IPS-11a (cell line): Measurements from ENCODE around the gene JUNB.

Experiments used
- H3K4me3 ChIP-seq: one replicate; pipeline ENCODE4 v1.5.1; 2013; ENCODE audit warnings: low read depth, low read length, control low read depth

Gene JUNB

DNA sequence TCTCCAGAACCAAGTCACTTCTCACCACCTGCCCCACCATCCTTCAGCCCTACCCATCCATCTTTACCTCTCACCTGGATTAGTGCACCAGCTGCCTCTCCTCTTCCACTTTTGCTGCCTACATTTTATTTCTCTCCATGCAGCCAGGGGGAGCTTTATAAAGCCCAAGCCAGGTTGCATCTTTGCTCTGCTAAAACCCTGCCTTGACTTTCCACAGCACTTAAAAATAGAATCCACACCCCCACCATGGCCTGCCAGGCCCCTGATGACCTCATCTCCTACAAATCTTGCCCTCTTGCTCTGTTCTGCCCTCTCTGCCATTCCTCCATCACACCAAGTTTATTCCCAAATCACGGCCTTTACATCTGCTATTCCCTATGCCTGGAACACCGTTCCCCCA is 17.7 kb upstream of the JUNB start:
- H3K4me3 ChIP-seq: no peak overlapping the region

DNA sequence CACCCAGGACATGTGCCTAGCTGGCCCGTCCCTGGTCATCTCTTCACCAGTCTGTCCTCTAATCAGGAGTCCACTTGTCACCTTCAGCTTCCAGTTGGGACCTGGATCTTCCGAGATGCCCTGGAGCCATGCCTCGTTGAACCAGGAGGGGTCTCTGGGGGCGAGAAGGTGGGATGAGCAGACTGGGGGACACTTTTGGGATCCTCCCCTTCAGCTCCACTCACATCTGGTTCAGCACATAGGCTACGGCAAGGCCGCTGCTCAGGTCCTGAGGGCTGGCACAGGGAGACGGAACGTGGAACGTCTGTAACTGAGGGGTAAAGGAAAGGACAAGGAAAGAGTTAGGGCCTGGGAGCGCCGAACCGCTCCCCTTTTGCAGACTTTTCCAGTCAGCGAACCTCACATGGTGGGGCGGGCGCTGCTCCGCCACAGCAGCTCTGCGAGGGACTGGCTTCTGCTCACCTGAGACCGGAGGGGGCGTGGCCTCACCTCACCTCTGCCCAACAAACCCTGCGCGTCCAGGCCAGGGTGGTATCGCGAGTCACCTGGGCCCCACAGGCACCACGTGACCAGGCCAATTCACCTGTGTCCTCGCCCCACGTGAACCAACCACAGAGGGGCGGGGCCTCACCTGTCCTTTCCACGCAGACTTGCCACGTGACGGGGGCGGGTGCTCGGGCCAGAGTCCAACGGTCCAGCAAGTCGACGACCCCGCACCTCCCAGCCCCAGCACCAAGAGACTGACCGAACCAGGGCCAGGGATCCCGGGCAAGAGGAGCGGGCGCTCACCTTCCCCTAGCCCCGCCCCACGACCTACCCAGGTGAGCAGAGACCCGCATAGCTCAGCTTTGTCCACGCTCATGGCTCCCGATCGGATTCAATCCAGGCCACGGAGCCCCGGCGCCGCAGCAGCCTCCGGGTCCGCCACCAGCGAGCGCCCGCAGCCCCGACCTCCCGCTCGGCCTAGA is 16.4 kb upstream of the JUNB start, which contains the start of gene HOOK2:
HOOK2 (minus strand) TSS at position 965 of the 968 bp plus-strand sequence; CDS start at position 862, 103 bp downstream.
- H3K4me3 ChIP-seq: peak within 1 kb of the TSS; percentile 85

DNA sequence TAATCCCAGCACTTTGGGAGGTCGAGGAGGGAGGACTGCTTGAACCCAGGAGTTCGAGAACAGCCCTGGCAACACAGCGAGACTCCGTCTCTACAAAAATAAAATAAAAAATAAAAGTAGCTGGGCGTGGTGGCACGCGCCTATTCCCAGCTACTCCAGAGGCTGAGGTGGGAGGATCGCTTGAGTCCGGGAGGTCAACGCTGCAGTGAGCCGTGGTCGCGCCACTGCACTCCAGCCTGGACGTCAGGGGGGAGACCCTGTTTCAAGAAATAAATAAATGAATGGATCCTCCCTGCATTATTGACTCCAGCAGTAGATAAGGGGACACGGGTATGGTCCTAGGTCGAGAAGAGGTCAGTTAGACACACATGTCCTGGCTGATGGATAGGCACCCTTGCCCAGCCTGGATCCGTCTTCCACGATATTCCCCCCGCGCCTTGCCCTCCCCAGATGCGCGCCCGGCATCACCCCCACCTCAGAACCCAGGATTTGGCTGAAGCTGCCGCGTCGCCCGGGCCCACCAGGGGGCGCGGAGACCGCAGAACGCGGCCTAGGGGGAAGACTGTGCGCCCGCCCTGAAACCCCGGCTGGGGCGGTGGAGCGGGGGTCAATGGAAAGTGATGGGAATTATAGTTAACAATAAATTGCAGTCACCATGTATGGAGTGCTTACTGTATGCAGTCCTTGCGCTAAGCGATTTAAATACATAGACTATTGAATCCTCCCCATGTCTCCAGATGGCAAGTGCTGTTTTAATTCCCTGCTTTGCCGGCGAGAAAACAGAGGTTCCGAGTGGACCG is 13.9 kb upstream of the JUNB start:
- peak overlapping the region; percentile 48 for H3K4me3 ChIP-seq

DNA sequence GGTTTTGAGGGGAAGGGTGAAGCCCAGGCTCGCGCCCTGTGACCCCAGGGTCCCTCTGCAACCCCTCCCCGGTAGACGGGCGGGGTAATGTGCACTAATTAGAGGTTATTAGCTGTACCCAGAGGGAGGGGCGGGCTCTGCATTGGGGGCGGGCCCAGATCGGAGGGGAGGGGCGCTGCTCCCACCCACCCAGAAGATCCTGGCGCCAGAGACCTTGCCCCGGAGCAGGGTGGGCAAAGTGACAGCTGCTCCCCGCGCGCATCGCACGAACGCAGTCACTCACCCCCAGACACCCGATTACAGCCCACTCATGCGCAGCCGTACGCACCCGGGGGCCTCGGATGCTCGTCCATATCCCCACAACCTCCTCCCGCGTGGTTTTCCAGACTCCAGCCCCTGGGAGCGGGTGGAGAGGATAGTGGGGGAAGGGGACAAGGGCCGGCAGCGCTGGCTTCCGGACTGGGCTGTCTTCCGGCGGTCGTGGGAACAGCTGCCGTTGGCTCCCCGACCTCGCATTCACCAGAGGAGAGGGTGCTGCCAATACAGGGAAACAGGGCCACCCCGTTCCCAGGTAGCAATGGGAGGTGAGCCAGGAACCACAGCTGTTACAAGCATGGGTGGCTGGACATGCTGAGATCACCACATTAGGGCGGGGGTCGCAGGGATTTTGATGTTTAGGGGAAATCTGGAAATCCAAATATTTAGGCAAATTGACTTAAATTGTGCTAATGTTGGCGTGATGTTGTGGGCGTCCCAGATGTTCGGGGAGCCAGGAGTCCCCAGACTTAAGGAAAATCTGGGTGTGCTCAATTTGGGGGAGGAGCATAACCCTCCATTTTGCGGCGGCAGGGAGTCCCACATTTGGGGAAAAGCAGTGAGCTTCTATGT is 13.0 kb upstream of the JUNB start:
- peak overlapping the region; percentile 51 for H3K4me3 ChIP-seq

DNA sequence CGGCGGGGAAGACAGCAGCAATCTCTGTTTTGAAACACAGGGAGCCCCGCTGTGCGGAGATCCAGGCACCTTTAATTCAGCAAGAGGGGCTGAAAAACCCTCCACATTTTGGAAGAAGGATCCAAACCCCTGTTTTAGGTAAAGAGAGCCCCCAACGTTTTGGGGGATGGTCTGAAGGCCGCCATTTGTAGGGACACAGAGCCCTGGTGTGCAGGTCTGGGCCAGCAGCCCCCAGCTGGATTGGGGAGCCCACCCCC is 12.5 kb upstream of the JUNB start:
- H3K4me3 ChIP-seq: peak overlapping the region; percentile 1

DNA sequence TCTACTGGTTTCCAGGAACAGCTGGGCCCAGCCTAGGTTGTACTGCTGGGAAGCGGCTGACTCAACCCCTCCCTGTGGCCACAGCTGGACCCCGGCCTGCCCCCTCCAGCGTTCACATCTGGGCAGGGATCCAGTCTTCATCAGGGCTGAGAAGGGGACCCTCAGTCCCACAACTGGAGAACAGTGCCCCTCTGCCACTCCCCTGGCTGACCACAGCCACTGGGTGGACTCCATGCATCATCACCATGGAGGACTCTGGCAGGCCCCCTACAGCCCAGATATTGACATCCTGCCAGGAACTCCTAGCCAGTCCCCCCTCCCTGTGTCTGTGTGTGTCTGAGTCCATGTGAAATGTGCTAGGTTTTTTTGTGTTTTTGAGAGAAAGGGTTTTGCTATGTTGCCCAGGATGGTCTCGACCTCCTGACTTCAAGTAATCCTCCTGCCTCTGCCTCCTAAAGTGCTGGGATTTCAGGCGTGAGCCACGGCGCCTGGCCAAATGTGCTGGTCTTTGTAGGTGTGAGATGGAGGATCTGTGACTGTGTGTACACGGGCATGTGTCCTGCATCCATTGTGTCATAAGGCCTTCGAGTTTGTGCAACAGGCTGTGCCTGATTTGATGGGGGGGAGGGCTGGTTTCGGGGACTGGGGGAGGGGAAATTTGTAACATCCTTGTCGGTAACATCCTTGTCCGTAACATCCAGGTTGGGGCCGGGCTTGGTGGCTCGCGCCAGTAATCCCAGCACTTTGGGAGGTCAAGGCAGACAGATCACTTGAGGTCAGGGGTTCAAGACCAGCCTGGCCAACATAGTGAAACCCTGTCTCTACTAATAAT is 11.9 kb upstream of the JUNB start:
- H3K4me3 ChIP-seq: no peak overlapping the region

DNA sequence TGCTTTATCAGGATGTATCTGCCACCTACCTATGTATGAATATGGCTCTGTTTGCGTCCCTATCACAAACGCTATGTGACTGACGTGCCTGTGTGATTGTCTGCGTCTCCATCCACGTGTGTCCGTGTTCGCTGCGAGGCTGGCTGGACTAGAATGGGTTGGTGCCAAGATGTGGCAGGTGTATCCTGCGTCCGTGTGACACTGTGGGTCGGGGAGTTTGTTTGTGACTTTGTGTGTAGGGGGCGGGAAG is 9.2 kb upstream of the JUNB start:
- peak overlapping the region; percentile 47 for H3K4me3 ChIP-seq

DNA sequence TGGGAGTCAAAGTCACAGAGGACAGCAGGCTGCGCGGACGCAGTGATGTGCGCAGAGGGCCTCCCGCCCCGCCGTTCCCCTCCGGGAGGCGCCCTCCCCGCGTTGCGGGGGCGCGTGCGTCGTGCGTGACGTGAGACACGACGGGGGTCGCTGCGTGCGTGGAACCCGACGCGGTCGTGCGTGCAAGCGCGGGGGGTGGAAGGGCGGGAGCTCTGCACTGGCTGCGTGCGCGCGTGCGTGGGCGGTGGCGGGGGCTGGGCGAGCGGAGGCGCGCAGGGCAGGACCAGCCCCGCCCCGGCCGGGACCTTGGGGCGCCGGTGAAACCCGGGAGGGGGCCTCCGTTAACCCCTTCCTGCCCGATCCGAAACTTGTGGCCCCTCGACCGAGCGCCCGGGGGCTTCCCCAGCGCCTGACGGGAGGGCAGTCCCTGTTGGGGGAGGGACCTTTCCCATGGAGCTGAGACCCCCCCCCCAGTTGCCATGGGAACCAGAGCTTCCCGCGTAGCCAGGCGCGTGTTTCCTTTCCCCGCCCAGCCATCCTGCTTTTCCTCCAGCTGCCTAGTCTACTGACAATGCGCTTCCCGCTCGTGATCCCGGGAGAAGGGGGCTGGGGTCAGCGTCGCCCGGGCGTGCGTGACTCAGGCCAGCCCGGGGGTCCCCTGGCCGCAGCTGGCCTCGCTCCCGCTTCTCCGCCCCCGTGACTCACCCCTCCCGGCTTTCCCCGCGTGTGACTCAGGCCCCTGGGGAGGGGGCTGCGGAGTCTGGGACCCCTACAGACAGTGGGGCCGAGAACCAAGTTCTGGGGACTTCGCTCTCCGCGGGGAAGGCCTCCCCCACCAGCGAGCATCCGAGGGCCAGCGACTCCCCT is 8.6 kb upstream of the JUNB start:
- H3K4me3 ChIP-seq: peak overlapping the region; percentile 47

DNA sequence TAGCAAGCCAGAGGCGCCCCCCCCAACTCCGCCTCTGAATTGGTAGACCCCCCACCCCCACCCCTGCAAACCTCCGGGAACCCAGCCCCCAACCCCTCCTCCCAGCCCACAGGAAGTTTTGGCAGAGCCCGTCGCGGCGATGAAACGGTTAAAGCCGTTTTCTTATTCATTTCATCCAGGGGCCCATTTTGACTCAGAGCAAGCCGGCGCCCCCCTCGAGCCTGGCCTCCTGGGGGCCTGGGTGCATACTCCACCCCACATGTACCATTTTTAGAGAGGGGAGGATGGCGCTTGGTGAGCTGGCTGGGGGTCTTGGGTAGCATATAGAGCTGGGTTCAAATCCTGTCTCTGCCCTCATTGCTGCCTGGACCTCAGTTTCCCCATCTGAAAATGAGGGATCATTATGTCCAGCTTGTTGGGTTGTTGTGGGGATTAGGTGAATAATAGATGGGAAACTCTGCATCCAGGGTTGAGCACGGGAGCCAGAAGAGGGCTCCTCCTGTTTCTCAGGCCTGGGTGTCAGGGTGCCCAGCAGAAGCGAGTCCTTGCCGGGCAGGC is 7.9 kb upstream of the JUNB start:
- H3K4me3 ChIP-seq: peak overlapping the region; percentile 47

DNA sequence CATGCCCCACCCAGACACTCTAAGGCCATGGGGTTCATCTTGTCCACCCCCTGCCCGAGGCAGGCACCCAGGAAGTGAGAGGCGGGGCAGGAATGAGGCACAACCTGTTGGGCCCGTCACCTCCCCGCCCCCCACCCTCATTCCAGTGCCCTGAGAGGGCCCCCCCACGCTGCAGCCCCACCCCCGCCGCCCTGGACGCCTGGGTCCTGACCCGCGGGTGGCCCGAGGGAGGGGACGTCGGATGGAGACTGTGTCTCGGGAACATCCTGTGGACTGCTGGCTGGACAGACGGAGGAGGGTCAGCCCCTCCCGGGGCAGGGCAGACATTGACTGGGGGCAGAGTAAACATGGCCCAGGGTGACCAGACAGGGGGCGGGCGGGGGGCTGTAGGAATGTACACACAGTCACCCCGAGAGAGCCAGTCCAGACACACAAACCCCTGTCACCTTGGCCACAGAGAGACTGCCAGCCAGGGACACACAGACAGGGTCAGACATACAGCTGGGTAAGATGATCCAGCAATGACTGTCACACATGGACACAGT is 7.4 kb upstream of the JUNB start:
- H3K4me3 ChIP-seq: no peak overlapping the region

DNA sequence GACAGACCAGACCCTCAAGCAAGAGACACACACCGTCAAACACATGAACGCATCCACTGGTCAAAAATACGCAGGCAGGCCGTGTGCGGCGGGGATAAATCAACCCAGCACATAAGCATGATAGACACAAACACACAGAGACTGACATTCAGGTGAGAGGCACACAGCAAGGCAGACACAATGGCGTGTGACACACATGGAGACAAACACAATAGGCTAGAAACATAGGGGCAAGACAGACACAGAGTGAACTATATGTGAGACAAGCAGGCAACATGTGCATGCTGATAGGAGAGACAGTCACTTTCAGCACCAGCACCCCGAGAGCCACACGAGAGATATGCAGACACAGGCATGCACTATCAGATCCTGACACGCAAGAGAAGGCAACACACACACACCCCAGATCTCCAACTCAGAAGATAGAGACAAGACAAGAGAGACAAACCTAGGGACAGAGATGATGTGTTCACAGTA is 6.9 kb upstream of the JUNB start:
- H3K4me3 ChIP-seq: no peak overlapping the region

DNA sequence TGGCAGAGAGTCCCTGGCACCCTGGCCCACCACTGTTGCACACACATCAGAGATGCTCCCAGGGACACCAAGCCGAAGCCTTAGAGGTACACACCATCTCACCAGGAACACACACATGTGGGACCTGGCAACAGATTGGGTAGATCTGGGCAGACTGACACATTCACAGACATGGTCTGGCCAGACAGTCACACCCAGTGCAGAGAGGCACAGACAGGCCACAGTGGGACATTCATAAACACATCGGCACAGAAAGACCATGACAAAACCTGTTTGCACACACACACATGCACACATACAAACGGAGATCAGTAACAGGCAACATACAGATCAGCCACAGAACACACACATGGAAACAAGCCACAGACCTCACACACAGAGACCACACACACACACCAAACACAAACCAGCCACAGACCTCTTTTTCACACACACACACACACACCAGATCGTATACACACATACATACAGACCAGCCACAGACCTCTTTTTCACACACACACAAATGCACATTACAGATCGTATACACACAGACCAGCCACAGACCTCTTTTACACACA is 6.3 kb upstream of the JUNB start:
- no peak overlapping the region for H3K4me3 ChIP-seq

DNA sequence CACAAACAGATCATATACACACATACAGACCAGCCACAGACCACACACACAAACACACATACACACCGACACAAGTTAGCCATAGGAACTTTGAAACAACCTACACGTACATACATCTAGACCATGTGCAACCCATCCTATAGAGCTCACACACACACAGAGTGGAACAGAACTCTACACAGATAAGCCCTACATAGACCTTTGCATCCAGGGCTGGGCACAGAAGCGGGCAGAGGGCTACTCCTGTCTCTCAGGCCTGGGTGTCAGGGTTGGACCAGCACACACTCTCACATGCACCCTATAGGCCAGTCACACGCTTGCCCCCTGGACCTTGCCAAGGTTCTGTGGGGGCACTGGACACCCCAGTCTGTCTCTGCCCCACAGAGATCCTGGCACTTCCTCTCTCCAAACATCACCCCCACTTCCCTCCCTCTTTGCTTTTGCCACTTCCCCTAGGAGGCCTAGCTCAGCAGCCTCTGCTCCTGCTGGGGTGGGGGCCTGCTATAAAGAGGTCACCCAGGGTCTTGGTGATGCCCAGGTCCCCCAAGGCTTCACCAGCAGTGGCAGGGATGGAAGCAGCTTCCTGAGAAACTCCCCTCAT is 5.8 kb upstream of the JUNB start:
- no peak overlapping the region for H3K4me3 ChIP-seq

DNA sequence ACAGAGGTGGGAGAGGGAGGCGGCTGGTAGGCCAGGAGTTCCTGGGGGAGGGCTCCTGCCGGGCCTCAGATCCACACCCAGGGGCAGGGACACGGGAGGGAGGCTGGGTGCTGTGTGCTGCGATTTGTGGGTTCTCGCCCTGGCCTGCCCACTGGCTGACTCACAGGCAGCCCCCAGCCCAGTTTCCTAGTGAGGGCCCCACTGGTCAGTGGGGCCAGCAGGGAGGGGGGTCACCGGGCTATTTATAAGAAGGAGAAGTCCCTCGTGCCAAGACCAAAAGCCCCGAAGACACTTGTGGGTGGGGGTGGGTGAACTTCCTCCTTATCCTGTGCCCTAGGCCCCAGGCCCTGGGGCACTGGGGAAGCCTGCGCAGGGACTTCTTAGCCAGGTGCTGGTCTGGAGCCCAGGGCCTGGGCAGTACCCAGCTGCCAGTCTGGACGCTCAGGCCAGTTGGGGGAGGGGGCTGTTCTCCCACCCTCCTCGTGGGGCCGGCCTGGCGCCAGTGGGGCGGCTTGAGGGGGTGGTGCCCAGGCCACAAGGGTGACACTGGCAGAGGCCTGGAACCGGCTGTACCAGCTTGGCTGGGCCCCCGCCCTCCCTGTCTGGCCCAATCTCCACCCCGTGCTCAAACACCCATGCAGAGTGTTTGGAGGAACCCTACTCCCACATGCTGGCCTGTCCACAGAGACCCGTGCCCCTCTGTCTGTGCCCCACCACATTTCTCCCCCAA is 5.0 kb upstream of the JUNB start:
- no peak overlapping the region for H3K4me3 ChIP-seq

DNA sequence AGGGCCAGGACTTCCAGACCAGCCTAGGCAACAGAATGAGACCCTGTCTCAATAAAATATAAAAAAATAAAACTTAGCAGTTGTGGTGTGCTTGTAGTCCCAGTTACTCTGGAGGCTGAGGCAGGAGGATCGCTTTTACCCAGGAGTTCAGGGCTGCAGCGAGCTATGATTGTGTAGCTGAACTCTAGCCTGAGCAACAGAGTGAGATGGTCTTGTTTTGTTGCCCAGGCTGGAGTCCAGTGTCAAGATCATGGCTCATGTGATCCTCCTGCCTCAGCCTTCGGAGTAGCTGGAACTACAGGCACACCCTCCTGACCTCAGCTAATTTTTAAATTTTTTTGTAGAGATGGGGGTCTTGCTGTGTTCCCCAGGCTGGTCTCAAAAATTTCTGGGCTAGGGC is 4.3 kb upstream of the JUNB start:
- no peak overlapping the region for H3K4me3 ChIP-seq

DNA sequence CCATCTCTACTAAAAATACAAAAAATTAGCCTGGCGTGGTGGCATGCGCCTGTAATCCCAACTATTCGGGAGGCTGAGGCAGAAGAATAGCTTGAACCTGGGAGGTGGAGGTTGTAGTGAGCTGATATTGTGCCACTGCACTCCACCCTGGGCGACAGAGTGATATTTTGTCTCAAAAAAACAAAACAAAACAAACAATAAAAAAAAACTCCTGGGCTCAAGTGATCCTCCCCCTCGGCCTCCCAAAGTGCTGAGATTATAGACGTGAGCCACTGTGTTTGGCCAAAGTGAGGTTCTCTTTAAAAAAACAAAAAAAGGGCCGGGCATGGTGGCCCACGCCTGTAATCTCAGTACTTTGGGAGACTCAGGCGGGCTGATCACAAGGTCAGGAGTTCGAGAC is 3.8 kb upstream of the JUNB start:
- H3K4me3 ChIP-seq: no peak overlapping the region

DNA sequence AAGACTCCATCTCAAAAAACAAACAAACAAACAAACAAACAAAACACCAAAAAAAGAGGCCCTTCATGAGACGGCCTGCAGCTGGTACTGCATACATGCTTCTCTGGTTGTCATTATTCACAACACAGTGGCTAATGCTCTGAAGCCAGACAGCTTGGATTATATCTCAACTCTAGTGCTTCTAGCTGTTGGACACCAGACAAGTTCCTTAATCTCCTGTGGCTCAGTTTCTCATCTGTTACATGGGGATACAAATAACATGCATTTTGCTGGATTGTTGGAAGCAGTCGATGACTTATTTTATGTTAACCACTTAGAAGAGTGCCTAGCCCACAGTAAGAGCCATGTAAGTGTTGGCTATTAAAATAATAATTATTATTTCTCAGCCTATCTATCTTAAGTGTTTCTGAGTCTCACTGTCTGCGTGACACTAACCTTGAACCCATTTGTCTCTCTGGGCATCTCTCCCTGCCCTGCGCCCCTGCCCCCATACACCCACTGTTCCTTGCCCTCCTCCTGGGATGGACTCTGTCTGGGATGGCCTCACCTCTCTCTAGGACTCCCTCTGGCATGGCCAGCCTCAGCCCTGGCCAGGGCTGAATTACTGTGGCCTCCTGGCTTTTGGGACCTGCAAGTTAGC is 3.1 kb upstream of the JUNB start:
- no peak overlapping the region for H3K4me3 ChIP-seq
